MCF 10A (cell line): ENCODE measurements around the gene PSMB1. TPM values are rescaled to one million over a fixed set of nuclear protein-coding genes. Genes with fewer than 3 reads are reported as not detected.
"Not testable (repeated sequence)": the region's sequence is repeated elsewhere in the genome, so short reads cannot be mapped to it uniquely, and the experiment has no call there.

Source experiments
- BruUV-seq: library from RNA; stranded (reverse); fragments of 400-500 nt; replicated peaks from 2 replicates; lab custom pipeline; 2021; lab: Mats Ljungman, UMichigan
- CTCF ChIA-PET: fragments of 300-600 bp; sonication (Branson Sonifier 250); formaldehyde crosslinking; extraction: SDS; loops from one replicate; lab custom pipeline; 2021; ENCODE audit warnings: antibody characterized with exemption, inconsistent platforms; lab: Yijun Ruan, JAX
- POLR2A ChIA-PET: fragments of 300-600, 350-650 bp; sonication (Branson Sonifier 250); formaldehyde crosslinking; extraction: SDS; loops from one replicate; lab custom pipeline; 2020; ENCODE audit warnings: antibody characterized with exemption, inconsistent platforms; lab: Yijun Ruan, JAX
- DNase-seq: peaks from one replicate; pipeline ENCODE4 v3.0.0-alpha.2; 2018; ENCODE audit not compliant: unreplicated experiment
- H3K27ac Mint-ChIP-seq: one replicate; pipeline ENCODE4 v1.8.0; 2022; ENCODE audit warnings: mild to moderate bottlenecking, low read depth, mixed read lengths; ENCODE audit not compliant: unreplicated experiment
- H3K27me3 Mint-ChIP-seq: one replicate; pipeline ENCODE4 v1.8.0; 2022; ENCODE audit warnings: mixed read lengths; ENCODE audit not compliant: insufficient read depth, unreplicated experiment
- H3K36me3 Mint-ChIP-seq: one replicate; pipeline ENCODE4 v1.8.0; 2022; ENCODE audit warnings: mild to moderate bottlenecking, moderate library complexity, mixed read lengths; ENCODE audit not compliant: insufficient read depth, unreplicated experiment
- H3K4me1 Mint-ChIP-seq: one replicate; pipeline ENCODE4 v1.8.0; 2022; ENCODE audit warnings: mixed read lengths; ENCODE audit not compliant: insufficient read depth, unreplicated experiment
- H3K4me3 Mint-ChIP-seq: one replicate; pipeline ENCODE4 v1.8.0; 2022; ENCODE audit warnings: mild to moderate bottlenecking, moderate library complexity, mixed read lengths; ENCODE audit not compliant: unreplicated experiment
- H3K9me3 Mint-ChIP-seq: one replicate; pipeline ENCODE4 v1.8.0; 2022; ENCODE audit warnings: mixed read lengths; ENCODE audit not compliant: unreplicated experiment
- CTCF ChIP-seq: fragments of 200-600 bp; IDR thresholded peaks from one replicate; pipeline ENCODE4 v1.8.0; 2022; ENCODE audit warnings: antibody characterized with exemption, mild to moderate bottlenecking; ENCODE audit not compliant: unreplicated experiment
- intact Hi-C: fragments of 100-400 bp; cut with micrococcal nuclease; formaldehyde crosslinking; loops from 2 replicates; pipeline ENCODE4 v1.14.1; 2022
- total RNA-seq: library from RNA; stranded (reverse); gene quantifications from 2 replicates; pipeline ENCODE4 v1.2.3, GENCODE V29; 2022

Gene PSMB1
- total RNA-seq, 1 experiment from 2014 or later = 161 TPM

GRCh38 chr6:170532867-170533488 is 20.1 kb downstream of the PSMB1 start:
- intact Hi-C loops = no loop called here
- BruUV-seq = no TSS peak
- ChIA-PET CTCF (interaction anchor here (0.8 to 1.0 kb wide), 3 partner anchors 16 to 720 kb away, joined by 3 to 4 read pairs (median 4); no protein-coding TSS in a partner anchor), POLR2A (interaction anchor here (2.7 kb wide), 1 partner anchor 20 kb away, joined by 17 read pairs; the partner anchor contains the start of genes PSMB1 and TBP)
- H3K36me3 Mint-ChIP-seq = peaks cover 52% of the 10 kb centered on the region
- no peaks in the 10 kb centered on the region for H3K9me3 Mint-ChIP-seq
- H3K4me3 Mint-ChIP-seq = no peak overlapping the region
- no peak for TF ChIP-seq CTCF
- no peaks in the 10 kb centered on the region for H3K27me3 Mint-ChIP-seq
- H3K4me1 Mint-ChIP-seq = no peaks in the 10 kb centered on the region
- no peak overlapping the region for H3K27ac Mint-ChIP-seq
- no peak for DNase-seq

- no peak overlapping the region for H3K27ac Mint-ChIP-seq
- BruUV-seq = no TSS peak
- CTCF ChIA-PET = interaction anchor here (0.6 to 5.4 kb wide), 41 partner anchors 10 to 1636 kb away, joined by 3 to 61 read pairs (median 4); no protein-coding TSS in a partner anchor
Measured at GRCh38 chr6:170529839-170530469, 23.2 kb downstream of the PSMB1 start.

GRCh38 chr6:170527995-170528394 is 25.1 kb downstream of the PSMB1 start:
- intact Hi-C loops = loop anchor here (2.0 kb wide), 1 partner anchor 1571 kb away; no protein-coding TSS in a partner anchor
- POLR2A ChIA-PET = interaction anchor here (0.7 to 1.2 kb wide), 2 partner anchors 24 to 738 kb away, joined by 3 to 4 read pairs; no protein-coding TSS in a partner anchor

More at GRCh38 chr6:170529839-170530469, 23.2 kb downstream of the PSMB1 start:
- Mint-ChIP-seq H3K36me3 (peaks cover 21% of the 10 kb centered on the region), H3K9me3 (no peaks in the 10 kb centered on the region), H3K4me1 (no peaks in the 10 kb centered on the region), H3K27me3 (no peaks in the 10 kb centered on the region), H3K4me3 (no peak overlapping the region)
- TF ChIP-seq CTCF = peak; percentile 77
- peak; percentile 84 for DNase-seq
- intact Hi-C loops = loop anchor here (1.0 to 2.0 kb wide), 2 partner anchors 740 to 1573 kb away; no protein-coding TSS in a partner anchor
- POLR2A ChIA-PET = interaction anchor here (0.5 to 0.8 kb wide), 2 partner anchors 22 to 53 kb away, joined by 3 to 5 read pairs; no protein-coding TSS in a partner anchor

GRCh38 chr6:170525795-170526194 is 27.3 kb downstream of the PSMB1 start:
- no peak for TF ChIP-seq CTCF
- BruUV-seq = no TSS peak
- CTCF ChIA-PET = interaction anchor here (1.0 kb wide), 1 partner anchor 694 kb away, joined by 3 read pairs; no protein-coding TSS in a partner anchor
- peaks cover 4% of the 10 kb centered on the region for H3K27me3 Mint-ChIP-seq
- H3K9me3 Mint-ChIP-seq = no peaks in the 10 kb centered on the region
- POLR2A ChIA-PET = interaction anchor here (0.6 kb wide), 1 partner anchor 15 kb away, joined by 3 read pairs; no protein-coding TSS in a partner anchor
- no peak overlapping the region for H3K27ac Mint-ChIP-seq
- intact Hi-C loops = no loop called here
- no peaks in the 10 kb centered on the region for H3K4me1 Mint-ChIP-seq
- H3K4me3 Mint-ChIP-seq = no peak overlapping the region
- no peak for DNase-seq
- H3K36me3 Mint-ChIP-seq = no peaks in the 10 kb centered on the region

More at GRCh38 chr6:170527995-170528394, 25.1 kb downstream of the PSMB1 start:
- H3K9me3 Mint-ChIP-seq, BruUV-seq, H3K27ac Mint-ChIP-seq, H3K27me3 Mint-ChIP-seq, H3K4me3 Mint-ChIP-seq, H3K36me3 Mint-ChIP-seq, DNase-seq, H3K4me1 Mint-ChIP-seq: not testable (repeated sequence)
- CTCF ChIA-PET = interaction anchor here (0.6 to 5.4 kb wide), 7 partner anchors 8 to 1057 kb away, joined by 3 to 61 read pairs (median 17); no protein-coding TSS in a partner anchor
